ENCODE data around the gene HIP1. TPM values are rescaled to one million over a fixed set of nuclear protein-coding genes. Genes with fewer than 3 reads are reported as not detected.

The HIP1 gene
- total and polyA plus RNA-seq, 9 of the 15 experiments (the other 6 are each of a cell fraction or from before 2014, with no cell fraction given), result 2.4 to 13.7 (median 9.5) TPM

- WGBS (ENCODE audit: insufficient coverage, low coverage, missing lambda C conversion rate), result 29% methylated on average over 9 of the region's 9 CpGs
- H3K4me1 ChIP-seq (replicated peaks in 1 of 2; ENCODE audit: control insufficient read depth in 2 of 2, insufficient read depth in 2 of 2, low read length in 2 of 2), result peaks cover 12 to 14% of the 10 kb centered on the region in 2 experiments
- in situ Hi-C loops (cut with MboI) (loop anchor here (10.0 to 25.0 kb wide), 2 partner anchors 188 to 994 kb away; partner anchors contain the start of gene POMZP3), intact Hi-C loops (cut with micrococcal nuclease) (loop anchor here (2.0 to 5.0 kb wide), 3 partner anchors 56 to 120 kb away; no protein-coding TSS in a partner anchor)
- H3K79me2 ChIP-seq (ENCODE audit: control insufficient read depth, insufficient read depth, low read length), result no peaks in the 10 kb centered on the region
- no peak overlapping the region for H3K27ac ChIP-seq (ENCODE audit: extremely low read depth, low read depth, low read length)
- H3K36me3 ChIP-seq (ENCODE audit: control insufficient read depth, insufficient read depth, low read length), result no peaks in the 10 kb centered on the region; the same call in 2 of the 3 replicates
- no peaks in the 10 kb centered on the region for H3K9me1 ChIP-seq (ENCODE audit: control insufficient read depth, insufficient read depth, low read length)
- H3K9me3 ChIP-seq (replicated peaks; ENCODE audit: control insufficient read depth, insufficient read depth, low read depth, low read length), result peaks cover 10% of the 10 kb centered on the region
- FAIRE-seq (peak; percentile 92), ATAC-seq (peak; percentile 87), DNase-seq (ENCODE audit: extremely low read depth in 1 of 4, low spot score in 3 of 4) (peak; percentile 81 to 88 (median 85))
- H3K4me2 ChIP-seq (ENCODE audit: insufficient read depth, low read length), result no peak overlapping the region
- BruUV-seq (replicated peaks), result no TSS peak
- ChIA-PET CTCF (ENCODE audit: low intra/inter-chr PET ratio) (interaction anchor here (0.5 to 0.7 kb wide), 2 partner anchors 119 to 228 kb away, joined by 3 to 4 read pairs; no protein-coding TSS in a partner anchor), POLR2A (no interaction called here)
- no peak overlapping the region for H3K9ac ChIP-seq (ENCODE audit: insufficient read depth in 1 of 2, low read depth in 2 of 2, low read length in 2 of 2)
- H4K20me1 ChIP-seq (replicated peaks; ENCODE audit: control insufficient read depth, insufficient read depth, low read length), result no peaks in the 10 kb centered on the region
- no peak overlapping the region for H3K4me3 ChIP-seq
- no peaks in the 10 kb centered on the region for H3K27me3 ChIP-seq (ENCODE audit: control insufficient read depth in 2 of 2, insufficient read depth in 2 of 2, low read length in 2 of 2)
- H2AFZ ChIP-seq (ENCODE audit: low read depth, low read length), result no peak overlapping the region
- TF ChIP-seq HDAC3 (IDR thresholded peaks at IDR 0.05; ENCODE audit: borderline replicate concordance, partially characterized antibody) (no peak), TRIM28 (IDR thresholded peaks at IDR 0.05) (peak; percentile 83), C11orf30 (IDR thresholded peaks at IDR 0.05; ENCODE audit: low read depth) (no peak), ID3 (CRISPR knock-in tag; IDR thresholded peaks at IDR 0.05) (no peak), ID3 (tag; IDR thresholded peaks at IDR 0.05) (no peak), NRF1 (conservative IDR thresholded peaks at IDR 0.05 in 1 of 2, IDR thresholded peaks at IDR 0.05 in 1 of 2) (no peak), ZNF324 (CRISPR knock-in tag; IDR thresholded peaks at IDR 0.05) (no peak), FOXK2 (conservative IDR thresholded peaks at IDR 0.05 in 1 of 2, IDR thresholded peaks at IDR 0.05 in 1 of 2; ENCODE audit: low read depth in 2 of 2) (no peak), FOXJ2 (tag; IDR thresholded peaks at IDR 0.05) (no peak), CREB1 (IDR thresholded peaks at IDR 0.05) (no peak), CREB1 (CRISPR knock-in tag; IDR thresholded peaks at IDR 0.05) (peak; percentile 64; the same call in 1 of the 2 replicates), ATF1 (CRISPR knock-in tag; IDR thresholded peaks at IDR 0.05) (no peak), ATF1 (tag; IDR thresholded peaks at IDR 0.05) (peak; percentile 63), ARNT (IDR thresholded peaks at IDR 0.05) (0 out of 4 replicates have a peak, but pooled peaks of 1 of the 2 experiments have one; percentile 45), SP1 (CRISPR knock-in tag; IDR thresholded peaks at IDR 0.05) (peak; percentile 92), TRIM24 (IDR thresholded peaks at IDR 0.05) (peak in 1 of 2 experiments; percentile 23; a peak in 1 of 4 replicates), GABPB1 (CRISPR knock-in tag; IDR thresholded peaks at IDR 0.05) (peak; percentile 44; the same call in 1 of the 2 replicates), CBX5 (IDR thresholded peaks at IDR 0.05; ENCODE audit: borderline replicate concordance, low read depth) (peak; percentile 96), LCOR (CRISPR knock-in tag; IDR thresholded peaks at IDR 0.05) (0 out of 2 replicates have a peak, but pooled peaks have one; percentile 32)
- TF ChIP-seq, protein P1, sequence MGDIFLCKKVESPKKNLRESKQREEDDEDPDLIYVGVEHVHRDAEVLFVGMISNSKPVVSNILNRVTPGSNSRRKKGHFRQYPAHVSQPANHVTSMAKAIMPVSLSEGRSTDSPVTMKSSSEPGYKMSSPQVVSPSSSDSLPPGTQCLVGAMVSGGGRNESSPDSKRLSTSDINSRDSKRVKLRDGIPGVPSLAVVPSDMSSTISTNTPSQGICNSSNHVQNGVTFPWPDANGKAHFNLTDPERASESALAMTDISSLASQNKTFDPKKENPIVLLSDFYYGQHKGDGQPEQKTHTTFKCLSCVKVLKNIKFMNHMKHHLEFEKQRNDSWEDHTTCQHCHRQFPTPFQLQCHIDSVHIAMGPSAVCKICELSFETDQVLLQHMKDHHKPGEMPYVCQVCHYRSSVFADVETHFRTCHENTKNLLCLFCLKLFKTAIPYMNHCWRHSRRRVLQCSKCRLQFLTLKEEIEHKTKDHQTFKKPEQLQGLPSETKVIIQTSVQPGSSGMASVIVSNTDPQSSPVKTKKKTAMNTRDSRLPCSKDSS (IDR thresholded peaks at IDR 0.05; ENCODE audit: low read depth, partially characterized antibody), result peak; percentile 24
Measured at GRCh38 chr7:75642810-75643486, 95.8 kb downstream of the HIP1 start.
